AG20443 (cell line): Measurements from ENCODE around the gene MYO15B.

ENCODE experiments used
- DNase-seq: peaks from one replicate; pipeline ENCODE4 v3.0.0; 2012; ENCODE audit warnings: low spot score, mixed read lengths

The MYO15B gene

DNA sequence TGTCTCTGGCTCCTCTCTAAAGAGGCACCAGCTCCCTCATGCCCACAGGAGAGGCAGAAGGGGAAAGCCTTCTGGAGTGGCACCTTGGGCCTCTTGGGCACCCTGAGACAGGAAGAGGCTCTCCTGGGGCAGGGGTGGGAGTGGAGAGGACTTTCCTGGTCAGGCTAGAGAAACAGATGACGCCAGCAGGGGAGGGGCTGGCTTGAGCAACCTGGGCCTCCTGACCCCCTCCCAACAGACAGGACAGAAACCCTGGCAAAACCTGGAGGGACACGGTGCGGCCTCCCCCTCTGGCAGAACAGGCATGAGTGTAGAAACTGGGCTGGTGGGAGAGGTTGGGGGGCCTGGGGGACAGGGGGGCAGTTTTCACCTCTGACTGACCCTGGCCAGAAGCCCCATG lies 51.7 kb downstream of the MYO15B start:
- DNase-seq, result no peak

DNA sequence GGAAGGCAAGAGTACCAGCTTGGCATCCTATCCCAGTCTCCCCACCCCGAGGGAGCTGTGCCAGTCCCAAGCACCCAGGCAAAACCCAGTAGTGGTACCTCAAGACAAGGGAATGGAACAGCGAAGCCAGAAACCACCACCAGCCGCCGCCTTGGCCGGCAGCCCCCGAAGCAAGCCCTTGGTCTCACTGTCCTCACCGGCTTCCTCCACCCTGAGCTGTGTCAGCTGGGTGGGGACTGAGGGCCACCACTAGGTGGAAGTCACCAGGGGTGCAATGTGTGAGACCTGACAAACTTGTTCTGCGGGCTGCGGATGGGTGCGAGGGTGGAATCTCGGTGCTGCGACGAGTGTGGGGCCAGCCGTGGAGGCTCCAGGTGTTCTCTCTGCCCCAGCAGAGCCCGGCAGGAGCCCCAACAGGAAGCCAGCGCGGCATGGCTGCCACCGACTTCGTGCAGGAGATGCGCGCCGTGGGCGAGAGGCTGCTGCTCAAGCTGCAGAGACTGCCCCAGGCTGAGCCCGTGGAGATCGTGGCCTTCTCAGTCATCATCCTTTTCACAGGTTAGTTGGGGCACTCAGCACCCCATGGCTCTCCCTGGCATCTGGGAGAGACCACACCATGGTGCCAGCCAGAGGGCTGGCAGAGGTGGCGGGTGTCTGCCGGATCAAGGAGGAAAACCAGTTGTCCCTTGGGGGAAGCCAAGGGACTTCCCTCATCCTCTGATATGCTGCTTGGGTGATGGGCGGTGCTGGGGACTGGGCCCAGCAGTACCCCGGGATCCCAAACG lies 52.4 kb downstream of the MYO15B start:
- DNase-seq, result no peak

DNA sequence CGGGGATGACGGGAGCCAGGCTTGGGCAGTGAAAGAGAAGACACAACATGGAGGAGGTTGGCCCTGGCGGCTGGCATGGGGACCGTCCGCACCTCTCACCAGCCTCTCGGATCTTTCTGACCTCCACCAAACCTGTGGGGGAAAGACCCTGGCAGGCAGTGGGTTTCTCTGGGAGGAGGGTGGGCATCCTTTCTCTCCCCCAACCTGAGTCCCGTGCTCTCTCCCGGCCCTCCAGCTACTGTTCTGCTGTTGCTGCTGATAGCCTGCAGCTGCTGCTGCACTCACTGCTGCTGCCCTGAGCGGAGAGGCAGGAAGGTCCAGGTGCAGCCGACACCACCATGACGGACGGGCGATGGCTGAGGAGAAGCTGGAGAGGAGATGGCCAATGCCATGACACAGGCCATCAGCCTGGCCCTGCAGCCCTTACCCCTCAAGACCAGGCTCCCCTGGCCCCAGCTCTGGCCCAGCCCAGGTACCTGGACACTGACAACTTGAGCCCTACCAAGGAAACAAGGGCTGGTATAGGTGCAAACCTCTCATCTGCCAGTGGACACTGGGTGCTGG lies 53.0 kb downstream of the MYO15B start:
- no peak for DNase-seq

DNA sequence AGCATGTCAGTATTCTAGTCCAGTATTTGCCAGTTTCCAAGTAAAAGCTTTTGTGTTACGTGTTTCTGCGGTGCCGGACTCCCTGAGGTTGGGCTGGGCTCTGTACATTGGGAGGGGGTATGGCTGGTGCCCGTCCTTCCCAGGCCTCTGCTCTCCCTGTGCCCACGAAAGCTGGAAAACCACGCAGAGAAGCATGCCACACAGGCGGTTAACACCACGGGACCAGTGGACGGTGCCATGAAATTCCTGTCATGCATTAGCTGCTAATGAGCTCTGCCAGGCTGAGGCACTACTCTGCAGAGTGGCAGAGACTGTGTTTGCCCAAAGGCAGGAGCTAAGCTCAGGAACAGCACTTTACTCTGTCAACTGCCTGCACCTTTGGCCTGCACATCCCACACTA lies 53.7 kb downstream of the MYO15B start:
- DNase-seq, result no peak

DNA sequence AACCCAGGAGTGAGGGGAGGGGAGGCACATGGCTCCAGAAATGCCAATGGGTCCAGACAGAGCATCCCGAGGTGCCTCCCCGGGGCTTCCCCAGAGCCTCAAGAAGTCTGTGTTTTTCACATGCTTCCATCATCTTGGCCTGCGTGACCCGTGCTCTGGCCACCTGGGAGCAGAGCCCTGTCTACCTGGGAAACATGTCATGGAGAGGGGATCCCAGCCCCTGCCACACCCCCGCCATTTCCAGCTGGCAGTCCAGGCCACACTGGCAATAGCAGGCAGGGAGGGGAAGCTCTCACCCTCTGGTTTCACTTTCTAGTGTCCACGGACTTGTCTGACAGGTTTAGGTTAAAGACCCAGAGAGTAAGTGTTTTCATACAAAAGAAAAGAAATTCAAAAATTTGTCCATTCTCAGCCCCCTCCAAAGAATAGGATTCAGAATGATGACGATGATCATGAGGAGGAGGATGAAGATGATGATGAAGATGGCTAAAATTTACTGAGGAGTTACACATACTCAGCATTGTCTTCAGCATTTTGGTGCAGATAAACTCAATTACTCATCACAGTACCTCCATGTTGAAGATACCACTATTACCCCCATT lies 54.7 kb downstream of the MYO15B start:
- DNase-seq, result no peak

DNA sequence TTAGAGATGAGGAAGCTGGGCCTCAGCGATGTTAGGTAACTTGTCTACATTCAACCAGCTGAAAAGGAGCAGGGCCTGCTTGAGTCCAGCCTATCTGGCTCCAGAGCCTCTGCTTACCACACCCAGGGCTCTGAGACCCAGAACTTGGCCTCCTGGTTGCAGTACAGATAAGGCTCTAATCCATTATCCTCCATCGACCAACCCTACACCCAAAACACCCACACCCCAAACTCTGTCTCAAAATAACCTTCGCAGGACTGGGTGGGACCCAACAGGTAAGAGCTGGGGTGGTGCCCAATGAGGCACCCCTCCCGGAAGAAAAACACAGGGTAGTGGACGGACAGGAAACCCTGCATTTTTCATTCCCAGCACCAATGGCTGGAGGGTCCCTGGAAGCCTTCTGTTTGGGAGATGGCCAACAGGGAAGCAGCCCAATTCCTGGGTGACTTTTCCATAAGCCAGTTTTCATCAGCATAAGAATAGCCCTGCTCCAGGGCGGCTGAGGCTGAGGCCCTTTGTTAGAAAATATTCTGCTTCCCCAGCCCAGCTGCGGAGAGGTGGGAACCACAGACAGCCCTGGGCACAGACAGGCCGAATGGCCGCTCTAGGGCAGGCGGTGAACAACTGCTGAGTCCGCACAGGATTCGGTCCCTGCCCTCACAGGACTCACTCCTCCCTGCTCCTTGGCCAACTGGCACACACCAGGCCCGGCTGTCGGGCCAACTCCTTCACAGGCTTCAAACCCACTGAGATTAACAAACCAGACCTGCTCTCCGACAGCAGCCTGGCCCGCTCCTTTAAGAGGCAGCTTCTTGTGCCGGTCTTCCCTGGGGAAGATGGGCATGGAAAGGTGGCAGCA lies 55.4 kb downstream of the MYO15B start:
- DNase-seq, result no peak

DNA sequence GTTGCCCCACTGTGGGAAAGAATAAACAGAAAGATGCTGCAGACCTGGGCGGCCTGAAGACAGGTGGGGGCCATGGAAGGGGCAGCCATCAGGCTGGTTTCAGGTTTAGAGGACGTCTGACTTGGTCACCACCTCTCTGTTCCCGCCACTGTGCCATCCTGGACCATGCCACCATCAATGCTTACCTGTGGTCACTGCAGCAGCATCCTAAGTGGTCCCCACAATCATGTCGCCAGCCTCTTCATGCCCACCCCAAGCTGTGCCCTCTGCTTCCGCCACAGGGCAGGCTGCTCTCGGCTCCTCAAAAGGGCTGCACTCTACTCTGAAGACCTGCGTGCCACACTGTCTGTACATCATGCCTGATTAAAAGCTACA lies 56.0 kb downstream of the MYO15B start:
- DNase-seq, result no peak

DNA sequence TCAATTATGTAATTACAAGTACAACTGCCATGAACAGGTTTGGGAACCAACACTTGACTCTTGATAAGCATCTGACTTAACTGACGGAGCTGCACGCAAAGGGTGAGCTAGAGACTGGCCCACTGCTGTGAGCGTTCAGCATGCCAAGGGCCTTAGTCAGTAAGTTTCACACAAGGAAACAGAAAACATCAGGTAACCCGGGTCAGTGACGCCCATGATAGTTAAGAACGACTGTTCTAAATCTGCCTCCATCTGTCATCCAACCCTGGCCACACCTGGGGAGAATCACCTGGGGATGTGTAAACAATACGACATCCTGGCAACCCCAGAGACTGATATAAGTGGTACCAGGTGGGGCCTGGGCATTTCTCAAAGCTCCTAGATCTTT lies 57.9 kb downstream of the MYO15B start:
- DNase-seq, result no peak

DNA sequence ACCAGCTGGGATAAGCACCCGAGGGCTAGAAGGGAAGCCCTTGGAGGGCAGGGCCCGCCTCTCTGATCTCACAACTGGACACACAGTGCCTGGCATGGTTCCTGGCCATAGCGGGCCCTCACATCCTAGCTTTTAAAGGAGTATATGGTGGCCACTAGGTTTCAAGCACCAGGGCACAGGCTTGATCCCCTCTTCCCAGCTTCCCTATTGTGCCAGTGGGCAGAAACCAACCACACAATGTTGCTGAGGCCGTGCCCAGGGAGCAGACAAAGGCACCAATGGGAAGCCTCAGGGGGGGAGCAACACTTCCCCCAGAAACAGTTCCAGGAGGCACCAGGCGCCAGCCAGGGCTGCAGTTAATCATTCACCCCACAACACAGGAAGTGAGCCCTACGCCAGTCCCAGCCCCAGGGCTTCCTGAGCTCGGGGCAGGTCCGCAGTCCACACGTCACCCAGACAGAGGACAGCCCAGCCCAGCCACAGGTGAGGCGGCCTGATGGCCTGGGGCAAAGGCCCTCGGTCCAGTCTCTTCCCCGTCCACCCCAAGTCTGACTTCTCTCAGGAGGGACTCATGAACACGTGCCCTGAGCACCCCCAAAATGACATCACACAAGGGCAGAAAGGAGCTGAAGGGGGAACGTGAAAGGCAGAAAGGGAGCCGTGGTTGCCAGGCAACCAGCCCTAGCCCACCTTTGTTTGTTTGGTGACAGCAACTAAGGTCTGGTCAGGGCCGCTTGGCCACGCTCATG lies 58.5 kb downstream of the MYO15B start:
- no peak for DNase-seq

DNA sequence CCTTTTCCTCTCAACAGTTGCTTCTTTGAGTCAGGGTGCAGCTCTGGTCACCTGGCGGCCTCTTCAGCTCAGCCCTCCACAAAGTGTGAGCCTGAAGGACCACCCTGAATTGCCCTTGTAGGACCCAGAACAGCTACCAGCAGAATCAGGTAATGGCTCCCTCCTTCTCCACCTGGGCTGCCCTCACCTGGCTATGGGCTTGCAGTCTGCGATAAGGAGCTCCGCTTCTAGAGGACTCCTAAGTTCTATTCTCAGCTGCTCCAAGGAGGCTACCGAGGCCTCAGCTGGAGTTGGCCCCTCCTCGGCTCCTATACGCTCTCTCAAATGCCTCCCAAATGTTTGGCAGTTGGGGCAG lies 59.0 kb downstream of the MYO15B start:
- DNase-seq, result no peak

DNA sequence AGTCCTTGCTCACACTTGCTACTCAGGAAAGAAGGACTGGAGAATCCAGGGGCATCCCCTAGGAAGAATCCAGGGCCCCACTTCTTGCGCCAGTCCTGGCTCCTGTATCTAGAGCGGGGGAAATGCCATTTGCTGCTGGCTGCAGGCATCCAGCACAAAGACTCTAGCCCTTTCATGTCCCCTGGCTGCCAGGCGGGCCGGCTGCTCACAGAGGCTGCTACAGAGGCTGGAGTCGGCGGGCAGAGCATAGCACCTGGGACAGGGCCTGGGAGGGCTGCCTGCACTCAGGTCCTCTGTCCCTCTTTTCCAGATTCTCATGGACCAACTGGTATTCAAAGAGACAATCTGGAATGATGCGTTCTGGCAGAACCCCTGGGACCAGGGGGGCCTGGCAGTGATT lies 59.5 kb downstream of the MYO15B start:
- DNase-seq, result no peak

DNA sequence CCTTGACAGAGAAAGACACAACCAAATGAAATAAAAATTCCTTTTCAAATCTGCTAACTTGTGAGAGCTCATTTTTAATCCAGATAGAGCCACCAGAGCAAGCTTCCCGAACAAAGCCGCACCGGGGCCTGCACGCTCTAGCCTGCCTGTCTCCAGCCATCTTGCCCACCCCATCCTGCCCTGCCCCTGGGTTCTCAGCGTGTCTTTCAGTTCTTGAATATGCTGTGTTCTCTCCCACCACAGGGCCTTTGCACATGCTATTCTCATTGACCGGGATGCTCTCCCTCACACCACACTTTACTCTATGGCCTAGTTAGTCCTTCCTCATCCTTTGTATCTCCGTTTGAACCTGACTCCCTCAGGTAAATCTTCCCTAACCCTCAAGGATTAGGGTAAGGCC lies 60.3 kb downstream of the MYO15B start:
- no peak for DNase-seq

DNA sequence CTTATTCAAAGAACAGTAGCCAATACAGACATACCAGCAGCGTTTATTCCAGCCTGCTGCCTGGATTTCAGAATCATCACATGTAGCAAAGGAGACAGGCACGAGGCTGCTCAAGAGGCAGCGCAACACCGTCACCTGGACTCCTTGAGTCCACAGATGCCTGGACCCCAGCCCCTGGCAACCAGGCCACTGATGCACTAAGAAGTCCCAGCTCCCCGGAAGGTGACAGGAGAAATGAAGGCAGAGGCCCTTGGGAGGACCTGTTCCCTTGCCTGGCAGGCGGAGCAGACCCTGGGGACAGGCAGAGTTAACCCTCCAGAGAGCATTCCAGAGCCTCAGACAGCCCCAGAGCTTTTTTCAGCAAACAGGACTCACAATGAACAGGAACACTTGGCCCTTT lies 62.1 kb downstream of the MYO15B start:
- no peak for DNase-seq

DNA sequence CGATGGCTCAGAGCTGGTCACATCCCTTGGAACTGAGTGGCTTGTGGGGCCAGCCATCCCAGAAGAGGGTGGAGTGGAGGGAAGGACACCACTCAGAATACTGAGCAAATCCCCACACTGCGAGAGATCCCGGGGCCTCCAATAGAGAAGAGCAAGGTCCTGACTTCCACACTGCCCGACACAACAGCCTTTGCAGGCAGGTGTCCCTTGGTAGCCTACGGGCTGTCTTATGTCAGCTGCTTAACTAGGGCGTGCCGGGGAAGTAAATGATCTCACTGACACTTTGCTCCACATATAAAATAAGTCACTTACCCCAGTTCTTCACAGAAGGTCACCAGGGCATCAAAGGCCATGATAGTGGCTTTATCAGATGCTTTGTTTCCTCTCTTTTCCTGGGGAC lies 63.3 kb downstream of the MYO15B start:
- DNase-seq, result no peak

DNA sequence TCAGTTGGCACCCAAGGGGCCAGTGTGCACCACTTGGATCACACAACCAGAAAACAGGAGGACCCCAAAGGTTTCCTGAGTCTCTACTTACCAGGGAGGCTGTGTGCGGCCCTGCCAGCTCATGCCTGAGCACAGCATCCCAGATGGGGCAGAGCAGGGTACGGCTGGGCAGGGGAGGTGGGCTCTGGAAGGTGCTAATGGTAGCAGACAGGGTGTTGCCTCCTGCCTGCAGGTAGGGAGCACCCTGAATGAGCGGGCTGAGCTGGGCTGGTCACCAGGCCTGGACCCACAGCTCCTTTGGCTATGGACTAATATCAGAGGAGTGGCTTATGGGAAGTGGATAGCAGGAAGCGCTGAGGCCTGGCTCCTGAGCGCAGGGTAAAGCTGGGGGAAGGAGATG lies 64.7 kb downstream of the MYO15B start:
- DNase-seq, result no peak

DNA sequence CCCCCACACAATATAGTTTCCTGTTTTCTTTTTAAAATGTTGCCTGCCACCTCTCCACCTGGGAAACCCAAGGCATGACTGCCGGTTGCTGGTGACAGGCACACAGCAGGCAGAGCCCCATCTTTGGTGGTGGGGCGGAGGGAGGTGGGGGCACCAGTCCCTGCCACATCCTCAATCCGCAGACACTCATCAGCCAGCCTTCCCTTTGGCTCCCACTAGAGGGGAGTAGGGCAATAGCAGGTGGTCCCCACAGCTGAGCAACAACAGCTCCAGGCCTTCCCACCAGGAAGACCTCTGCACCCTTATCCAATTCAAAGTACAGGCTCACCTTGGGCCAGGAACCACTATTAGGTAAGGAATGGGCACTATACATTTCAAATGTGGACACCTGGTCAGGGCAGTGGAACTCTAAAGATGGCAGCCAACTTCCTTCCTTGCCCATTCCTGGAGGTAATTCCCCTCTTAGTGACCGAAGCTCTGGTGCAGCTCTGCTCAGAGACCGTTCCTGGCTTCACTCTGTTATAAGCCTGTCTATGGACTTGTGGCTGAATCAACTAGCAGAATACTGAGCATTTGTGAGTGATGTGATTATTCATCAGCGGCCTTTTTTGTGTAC lies 65.4 kb downstream of the MYO15B start:
- peak; percentile 57 for DNase-seq

DNA sequence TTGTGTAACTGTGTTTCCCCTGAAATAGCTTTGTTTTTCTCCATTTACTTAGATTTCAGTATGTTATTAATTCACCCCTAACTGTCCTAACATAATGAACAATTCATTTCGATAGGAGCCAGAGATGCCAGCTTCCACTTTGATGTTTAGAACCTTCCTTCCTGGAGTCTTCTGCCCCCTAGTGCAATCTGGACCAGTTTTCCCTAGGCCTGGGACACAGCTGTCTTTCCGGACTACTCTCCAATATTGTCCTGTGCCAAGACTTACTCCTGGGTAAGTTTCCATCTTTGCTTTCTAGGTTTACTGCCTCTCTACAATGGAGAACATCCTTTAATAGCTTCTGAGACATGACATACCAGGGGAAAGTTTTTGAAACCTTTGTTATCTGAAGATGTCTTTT lies 66.6 kb downstream of the MYO15B start:
- DNase-seq, result no peak

DNA sequence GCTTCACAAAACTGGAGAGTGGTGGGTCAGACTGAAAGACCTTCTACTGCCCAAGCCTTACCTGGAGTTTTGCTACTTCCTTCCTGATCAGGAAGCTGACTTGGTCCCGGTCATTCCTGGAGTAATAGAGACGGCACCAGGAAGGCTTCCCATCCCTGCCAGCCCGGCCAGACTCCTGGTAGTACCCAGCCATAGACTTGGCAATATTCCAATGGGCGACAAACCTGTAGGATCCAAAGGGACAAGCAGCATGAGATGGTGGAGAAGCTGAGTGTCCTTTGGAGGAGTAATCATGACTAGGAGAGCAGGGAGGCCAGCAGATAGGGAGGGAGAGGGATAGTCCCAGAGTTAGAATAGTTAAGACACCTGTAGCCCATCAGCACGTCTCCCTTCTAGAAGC lies 70.6 kb downstream of the MYO15B start:
- DNase-seq, result no peak

DNA sequence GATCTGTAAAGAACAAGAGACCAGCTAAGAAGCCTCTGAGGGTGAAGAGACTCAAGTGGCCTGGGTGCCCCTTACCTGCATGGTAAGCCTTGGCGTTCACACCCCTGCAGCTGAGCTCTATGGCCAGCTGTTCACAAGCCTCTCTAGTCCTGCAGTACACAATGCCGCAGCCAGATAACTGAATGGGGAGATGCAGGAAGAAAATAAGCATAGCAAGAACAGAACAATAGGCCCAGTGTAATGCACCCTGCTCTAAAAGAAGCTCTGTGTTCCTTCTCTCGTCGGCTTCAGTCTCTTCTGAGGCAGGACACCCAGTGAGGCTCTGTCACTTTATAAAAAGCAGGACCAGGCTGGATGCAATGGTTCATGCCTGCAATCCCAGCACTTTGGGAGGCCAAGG lies 73.9 kb downstream of the MYO15B start:
- DNase-seq, result no peak

DNA sequence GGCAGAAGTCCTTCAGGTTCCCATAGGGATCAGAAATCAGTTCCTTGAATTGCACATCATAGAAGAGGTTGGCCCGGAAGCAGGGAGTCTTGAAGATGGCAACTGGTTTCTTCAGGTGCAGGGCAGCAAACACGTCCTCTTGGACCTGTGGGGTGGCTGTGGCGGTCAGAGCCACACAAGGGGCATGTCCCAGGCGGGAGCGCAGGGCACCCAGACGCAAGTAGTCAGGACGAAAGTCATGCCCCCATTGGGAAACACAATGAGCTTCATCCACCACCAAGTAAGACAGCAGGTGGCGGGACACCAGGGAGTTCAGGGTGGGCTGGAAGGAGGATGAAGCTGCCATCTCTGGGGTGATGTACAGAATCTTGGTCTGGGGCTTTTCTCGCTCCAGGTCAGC lies 74.9 kb downstream of the MYO15B start:
- DNase-seq, result no peak

DNA sequence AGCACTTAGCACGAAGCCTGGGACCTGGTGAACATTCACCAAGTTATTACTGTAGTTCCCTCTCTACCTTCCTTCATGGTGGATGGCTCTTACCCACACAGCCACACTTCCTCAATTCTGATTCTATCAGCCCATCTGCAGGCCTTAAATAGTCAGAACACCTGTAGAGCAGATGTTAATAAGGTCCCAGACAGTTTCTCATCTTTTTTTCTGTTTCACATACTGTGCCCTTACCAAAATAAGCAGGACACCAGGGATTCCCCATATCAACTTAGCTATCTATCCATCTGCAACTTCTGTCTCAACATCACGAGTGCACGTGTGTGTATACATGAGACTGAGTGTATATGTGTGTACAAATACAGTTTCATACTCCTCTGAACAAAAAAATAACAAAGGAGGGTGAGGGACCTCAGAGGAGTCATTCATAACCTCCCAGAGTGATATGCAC lies 76.5 kb downstream of the MYO15B start:
- no peak for DNase-seq

DNA sequence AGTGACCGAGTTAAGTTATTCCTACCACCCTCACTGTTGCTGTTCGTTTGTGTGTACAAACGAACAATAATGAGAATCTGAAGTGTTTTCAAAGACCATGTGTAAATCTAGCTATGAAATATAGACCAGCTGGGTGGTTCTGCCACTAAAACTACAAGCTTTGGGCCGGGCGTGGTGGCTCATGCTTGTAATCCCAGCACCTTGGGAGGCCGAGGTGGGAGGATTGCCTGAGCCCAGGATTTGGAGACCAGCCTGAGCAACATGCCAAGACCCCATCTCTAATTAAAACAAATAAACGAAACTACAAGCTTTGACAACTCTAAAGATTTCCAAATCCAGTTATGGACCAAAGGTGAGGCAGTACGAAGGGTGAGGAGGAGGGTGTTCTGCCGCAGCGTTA lies 78.4 kb downstream of the MYO15B start:
- no peak for DNase-seq
